Adrenal gland (tissue), 5 donors: ENCODE results near the gene PUSL1.

Experiments
- POLR2A ChIP-seq, 2 donors: fragments of 450-650 bp; IDR thresholded peaks; one replicate each; pipeline ENCODE4 v1.6.1; 2017; ENCODE audit warnings: antibody characterized with exemption in 2 of 2, mild to moderate bottlenecking in 2 of 2, moderate library complexity in 1 of 2
- TF ChIP-seq, protein P1 (sequence below), 6 experiments: fragments of 450-650 bp in 4 of 6; fragments of 200-600 bp in 2 of 6; sonication (generic) in 1 of 6; IDR thresholded peaks; 1 replicate in 5 of 6; 2 replicates in 1 of 6; pipeline versions ENCODE4 v1.5.1 to v1.8.0; 2016 to 2021; ENCODE audit warnings: antibody characterized with exemption in 6 of 6, mild to moderate bottlenecking in 2 of 6, moderate library complexity in 1 of 6
- donor health status: DM: no; HTN: no; CAD: no.

DNA sequence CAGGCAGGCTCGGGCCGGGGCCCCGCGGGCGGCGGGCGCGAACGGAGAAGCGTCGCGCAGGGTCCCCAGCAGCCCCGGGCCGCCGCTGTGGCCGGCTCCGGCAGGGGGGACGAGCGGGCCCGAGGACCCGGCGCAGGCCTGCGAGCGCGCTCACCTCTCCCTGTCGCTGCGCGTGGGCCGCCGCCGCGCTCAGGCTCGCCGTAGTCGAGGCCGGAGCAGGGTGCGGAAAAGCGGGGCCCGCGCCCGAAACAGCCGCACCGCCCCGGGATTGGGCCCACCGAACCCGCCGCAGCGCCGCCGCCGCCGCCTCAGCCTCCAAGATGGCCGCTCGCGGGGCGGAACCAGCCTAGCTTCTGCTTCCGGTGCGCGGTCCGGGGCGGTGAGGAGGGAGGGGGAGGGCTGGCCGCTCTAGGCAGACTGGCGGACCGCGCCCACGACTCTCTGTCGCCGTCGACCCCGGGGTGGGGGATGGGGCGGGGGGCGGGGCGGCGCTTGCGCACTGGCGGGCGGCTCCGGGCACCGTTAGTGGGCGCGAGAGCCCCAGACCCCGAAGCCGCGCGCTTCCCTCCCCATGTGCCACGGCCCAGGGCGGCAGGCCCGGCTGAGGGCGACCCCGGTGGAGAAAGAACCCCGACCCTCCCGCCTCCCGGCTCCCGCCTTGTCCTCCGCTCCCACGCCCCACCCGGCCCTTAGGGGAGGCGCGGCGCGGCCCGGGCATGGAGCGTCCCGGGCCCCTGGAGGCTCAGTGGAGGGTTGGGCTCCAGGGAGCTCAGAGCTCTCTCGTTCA lies 34.7 kb upstream of the PUSL1 start, which contains the start of gene UBE2J2:
- TF ChIP-seq, protein P1, sequence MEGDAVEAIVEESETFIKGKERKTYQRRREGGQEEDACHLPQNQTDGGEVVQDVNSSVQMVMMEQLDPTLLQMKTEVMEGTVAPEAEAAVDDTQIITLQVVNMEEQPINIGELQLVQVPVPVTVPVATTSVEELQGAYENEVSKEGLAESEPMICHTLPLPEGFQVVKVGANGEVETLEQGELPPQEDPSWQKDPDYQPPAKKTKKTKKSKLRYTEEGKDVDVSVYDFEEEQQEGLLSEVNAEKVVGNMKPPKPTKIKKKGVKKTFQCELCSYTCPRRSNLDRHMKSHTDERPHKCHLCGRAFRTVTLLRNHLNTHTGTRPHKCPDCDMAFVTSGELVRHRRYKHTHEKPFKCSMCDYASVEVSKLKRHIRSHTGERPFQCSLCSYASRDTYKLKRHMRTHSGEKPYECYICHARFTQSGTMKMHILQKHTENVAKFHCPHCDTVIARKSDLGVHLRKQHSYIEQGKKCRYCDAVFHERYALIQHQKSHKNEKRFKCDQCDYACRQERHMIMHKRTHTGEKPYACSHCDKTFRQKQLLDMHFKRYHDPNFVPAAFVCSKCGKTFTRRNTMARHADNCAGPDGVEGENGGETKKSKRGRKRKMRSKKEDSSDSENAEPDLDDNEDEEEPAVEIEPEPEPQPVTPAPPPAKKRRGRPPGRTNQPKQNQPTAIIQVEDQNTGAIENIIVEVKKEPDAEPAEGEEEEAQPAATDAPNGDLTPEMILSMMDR (IDR thresholded peaks at IDR 0.05): peak in 1 of 6 experiments; percentile 3
- peak; percentile 52 to 57 for TF ChIP-seq POLR2A (IDR thresholded peaks at IDR 0.05)
